NCI-H2171 (cell line): ENCODE results near the gene FRAS1.
"Not testable (repeated sequence)": the region's sequence is repeated elsewhere in the genome, so short reads cannot be mapped to it uniquely, and the experiment has no call there.

Experiments used
- DNase-seq: peaks from one replicate; lab custom pipeline; 2025; lab: John Stamatoyannopoulos, UW

The FRAS1 gene

DNA sequence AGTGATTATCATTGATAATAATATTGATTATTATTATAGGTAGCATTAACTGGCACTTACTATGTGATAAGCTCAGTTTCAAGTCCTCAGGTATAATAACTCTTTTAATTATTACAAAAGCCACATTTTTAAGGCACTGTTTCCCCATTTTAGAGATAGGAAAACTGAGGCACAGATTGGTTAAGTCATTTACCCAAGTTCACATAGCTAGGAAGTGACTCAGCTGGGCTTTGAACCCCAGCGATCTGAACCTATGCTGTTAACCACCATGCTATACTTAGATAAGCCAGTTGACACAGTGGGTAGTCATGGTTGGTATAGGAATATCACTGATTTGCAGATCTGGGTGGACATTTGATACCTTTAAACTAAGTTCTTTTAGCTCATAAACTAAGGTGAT lies 110.4 kb downstream of the FRAS1 start:
- no peak for DNase-seq

DNA sequence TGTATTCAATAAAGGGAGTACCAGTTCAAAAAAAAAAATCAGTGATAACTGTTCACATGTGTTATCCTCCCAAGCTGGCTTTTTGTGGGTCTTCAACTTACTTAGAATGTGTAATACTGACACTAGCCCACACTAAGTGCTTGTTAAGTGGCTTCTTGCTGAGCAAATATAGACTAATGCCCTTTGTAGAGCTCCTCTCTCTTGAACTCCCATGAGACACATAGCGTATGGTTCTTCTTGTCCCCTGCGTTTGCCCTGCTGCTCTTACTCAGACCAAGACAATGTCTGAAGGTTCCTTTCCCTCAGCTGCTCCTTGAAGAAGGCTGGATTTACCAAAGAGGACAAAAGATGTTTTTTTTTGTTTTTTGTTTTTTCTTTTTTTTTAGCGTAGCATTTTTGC lies 110.9 kb downstream of the FRAS1 start:
- DNase-seq, result no peak

DNA sequence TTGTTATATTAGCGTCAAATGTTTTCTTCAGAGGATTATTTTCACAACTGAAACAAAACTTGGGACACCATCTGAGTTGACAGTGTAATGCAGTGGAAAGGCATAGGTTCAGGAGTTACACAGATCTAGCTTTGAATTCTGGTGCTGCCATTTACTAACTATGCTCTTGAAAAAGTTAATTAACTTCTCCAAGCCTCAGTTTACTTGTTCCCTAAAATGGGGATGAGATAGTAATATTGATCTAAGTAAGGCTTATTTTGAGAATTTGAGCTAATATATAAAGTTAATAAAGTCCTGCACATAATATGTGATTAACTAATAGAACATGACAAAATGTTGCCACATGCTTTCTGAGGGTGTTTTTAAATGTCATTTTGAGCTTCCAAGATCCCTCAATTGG lies 112.6 kb downstream of the FRAS1 start:
- no peak for DNase-seq

DNA sequence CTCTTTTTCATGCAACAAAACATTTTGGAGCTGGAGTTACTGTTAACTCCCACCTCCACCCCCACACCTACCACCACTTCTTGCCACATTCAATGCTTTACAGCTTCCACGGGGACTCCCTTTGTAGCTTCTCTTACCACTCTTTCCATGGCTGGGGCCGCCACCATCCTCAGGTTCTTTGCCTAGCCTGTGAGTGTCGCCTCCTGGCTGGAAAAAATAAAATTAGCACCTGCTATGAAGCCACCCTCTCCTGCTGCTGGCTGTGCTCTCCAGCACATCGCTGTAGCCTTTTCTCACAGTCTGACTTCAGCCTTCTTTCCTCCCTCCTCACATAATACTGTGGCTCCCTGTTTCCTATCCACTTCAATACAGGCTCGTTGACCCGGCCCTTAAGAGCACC lies 114.4 kb downstream of the FRAS1 start:
- DNase-seq, result no peak

DNA sequence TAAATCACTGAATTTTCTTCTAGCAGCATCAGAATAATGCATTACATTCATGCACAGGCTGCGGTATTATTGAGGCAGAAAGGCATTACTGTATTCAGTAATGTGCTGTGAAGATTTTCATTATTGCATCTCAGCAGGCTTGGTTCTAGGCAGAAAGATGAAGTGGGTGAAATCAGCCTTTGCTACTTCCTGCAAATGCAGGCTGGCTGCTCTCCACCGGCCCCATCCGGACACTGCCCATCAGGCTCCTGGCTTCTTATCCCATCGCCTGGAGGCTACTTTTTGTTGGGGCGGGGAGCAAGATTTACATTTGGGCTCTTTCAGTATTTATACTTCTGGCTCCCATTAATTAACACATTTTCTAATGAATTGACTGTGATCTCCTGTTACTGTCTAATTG lies 117.8 kb downstream of the FRAS1 start:
- DNase-seq, result no peak

DNA sequence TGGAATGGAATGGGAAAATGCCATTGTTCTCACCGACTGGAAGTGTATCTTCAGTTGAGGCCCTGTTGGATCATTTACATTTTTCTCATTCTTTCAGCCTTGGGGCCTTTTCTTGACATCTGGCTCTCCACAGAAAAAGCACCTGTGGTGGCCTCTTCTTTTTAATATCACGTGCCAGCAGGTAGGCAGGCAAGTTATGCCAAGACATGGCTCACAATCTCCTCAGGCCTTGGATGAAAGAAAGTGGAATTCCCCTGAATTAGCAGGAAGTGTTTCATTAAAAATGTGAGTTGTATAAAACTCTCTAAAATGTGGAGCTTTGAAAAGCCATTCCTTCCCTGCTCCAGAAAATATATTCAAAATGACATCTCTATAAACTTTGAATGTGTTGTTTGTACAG lies 122.1 kb downstream of the FRAS1 start:
- no peak for DNase-seq

DNA sequence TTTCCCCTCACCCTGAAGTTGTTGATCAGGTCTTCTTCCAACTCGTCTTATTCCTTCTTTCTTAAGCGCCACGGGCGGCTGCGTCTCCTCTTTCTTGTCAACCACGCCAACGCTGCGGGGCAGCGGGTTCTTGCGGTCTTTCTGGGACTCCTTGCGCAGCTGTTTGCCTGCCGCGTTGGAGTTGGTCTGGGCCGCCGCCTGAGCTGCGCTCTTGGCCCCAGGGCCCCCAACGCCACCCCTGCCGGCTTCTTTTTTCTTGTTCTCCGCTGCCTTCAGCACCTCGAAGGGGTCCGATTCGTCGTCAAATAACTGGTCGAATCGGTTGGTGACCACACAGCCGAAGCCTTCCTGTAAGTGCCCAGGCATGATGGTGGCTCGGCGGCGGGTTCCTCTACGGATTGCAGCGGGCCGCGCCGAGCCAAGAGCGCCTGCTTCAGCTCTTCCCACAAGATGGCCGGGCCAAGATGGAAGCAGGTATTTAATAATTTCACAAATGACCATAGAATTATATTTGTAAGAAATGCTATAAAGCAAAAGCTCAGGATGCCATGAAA lies 124.6 kb downstream of the FRAS1 start:
- DNase-seq, result not testable (repeated sequence)

DNA sequence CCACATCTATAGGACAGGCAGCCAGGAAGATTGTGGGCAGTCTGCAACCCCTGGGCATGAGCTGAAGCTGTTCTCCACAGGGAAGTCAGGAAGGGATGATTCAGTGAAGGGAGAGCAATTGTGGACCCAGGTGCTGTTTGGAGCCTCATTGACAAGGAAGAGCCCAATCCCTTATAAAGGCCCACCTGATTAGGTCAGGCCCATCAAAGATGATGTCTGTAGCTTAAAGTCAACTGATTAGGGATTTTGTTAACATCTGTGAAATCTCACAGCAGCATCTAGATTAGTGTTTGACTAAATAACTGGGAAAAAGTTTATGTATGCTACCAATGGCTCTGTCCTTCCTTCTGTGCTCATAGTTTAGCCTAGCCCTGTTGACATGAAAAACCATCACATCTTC lies 127.5 kb downstream of the FRAS1 start:
- no peak for DNase-seq

DNA sequence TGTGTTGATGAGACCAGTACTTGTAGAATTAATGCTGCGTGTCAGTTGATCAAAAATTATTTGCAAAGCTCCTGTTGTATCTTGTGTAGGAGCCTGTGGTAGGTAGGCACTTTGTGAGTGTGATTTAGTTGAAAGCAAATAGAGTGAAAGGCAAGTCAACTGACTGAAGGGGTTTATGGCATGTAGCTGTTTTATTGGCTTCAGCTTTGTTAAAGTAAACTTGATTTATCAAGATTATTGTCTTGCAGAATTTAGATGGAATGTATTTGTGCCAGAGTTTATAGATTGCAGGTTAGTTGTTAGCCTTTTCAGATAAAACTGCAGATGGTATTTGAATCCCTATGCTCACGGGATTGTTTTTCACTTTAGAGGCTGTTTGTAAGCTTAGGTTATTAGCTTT lies 128.0 kb downstream of the FRAS1 start:
- no peak for DNase-seq

DNA sequence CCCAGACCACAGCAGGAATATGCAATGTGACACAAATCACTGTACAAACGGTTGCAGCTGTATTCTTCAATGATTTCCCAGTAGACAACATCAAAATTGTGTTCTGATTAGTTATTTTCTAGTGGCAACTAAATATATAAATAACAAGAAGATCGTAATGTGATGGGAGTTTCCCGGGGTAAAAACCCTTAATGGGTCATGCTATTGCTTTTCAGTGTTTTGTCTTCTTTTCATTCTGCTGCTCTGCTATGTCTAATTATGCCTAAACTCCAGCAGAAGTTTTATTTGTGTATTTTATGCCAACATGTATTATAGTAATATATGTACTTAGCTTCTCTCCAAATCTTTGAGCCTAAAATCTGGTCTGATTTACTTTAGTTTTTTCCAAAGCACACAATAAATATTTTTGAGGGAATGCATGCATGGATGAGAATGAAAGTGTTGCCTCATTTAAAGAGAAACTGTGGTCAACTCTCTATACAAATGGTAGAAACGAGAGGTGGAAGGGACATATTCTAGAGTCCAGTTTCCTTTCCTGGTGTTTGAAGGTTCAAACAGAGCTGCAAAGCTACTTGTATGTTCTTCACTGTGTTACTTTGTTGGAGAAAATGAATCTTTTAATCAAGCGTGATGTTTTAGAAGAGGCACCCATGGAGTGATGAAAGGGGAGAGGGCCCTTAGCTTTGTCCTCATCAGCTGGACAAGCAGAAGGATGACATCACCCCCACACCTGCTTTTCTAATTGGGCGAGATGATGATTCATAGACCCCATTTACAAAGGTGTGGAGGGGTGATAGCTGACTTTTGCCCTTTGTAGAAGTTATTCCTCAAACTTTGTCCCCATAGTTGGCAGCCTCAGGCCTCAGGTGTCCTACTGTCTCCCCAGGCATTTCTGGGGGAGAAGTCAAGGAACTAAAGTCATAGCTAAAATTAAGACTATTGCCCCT lies 129.7 kb downstream of the FRAS1 start:
- no peak for DNase-seq

DNA sequence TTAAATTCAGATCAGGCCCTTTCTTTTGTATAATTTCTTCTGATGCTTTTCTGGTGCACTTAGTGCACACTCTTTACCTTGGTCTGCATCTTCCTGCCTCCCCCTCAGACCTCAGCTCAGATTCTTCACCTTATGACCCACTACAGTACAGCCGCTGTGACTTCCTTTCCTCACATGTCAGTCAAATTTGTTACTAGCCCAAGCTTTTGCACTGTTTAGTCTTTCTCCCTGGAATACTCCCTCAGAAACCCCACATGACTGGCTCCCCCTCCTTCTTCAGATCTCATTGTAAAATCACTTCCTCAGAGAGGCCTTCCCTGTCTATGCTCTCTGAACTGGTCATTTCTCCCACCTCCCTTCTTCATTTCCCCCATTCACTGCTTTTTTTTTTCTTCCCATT lies 132.9 kb downstream of the FRAS1 start:
- DNase-seq, result no peak

DNA sequence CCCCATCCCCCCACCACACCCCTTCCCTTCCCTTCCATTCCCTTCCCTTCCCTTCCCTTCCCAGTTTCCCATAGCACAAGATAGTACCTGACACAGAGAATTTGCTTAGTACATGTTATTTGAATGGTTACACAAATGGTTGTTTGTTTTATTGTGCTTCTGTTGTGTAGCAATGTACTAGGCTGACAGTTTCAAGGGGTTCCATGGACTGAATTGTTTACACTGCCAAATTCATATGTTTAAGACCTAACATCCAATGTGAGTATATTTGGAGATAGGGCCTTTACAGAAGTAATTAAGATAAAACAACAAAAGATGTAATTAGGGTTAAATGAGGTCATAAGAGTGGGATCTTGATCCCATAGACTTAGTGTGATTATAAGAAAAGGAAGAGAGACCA lies 133.5 kb downstream of the FRAS1 start:
- DNase-seq, result no peak

DNA sequence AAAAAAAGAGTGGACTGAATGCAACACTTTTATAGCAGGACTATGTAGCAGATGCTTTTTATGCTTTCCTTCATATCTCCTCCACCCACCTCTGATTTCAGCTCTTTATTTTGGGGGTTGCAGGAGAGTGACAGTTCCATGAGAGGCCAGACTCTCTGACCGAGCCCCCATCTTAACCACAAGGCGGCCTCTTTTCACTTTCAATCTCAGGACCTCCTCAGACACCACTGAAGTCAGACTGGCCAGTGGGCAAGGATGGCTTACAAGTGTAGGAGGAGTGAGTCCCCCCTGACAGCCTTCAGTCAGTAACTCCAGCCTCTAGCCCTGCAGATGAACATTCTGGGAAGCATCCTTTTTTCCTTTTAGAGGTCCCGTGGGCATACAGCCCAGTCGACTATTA lies 140.8 kb downstream of the FRAS1 start:
- no peak for DNase-seq

DNA sequence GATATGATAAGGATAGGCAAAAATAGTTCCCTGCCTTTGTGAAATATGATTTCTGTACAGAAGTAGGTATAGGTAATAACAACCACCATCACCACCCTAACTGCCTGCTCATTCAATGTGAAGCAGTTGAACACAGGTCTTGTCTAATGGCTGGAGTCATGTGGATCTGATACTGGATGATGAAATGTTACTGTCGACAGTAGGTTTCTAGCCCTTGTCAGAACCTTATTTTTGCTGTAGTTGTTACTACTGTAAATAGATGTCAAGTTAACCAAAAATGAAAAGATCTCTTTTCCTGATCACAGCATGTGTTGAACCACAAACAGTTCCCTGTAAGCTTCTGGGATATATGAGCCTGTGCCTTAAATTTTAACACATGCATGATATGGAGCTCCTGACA lies 142.9 kb downstream of the FRAS1 start:
- no peak for DNase-seq

DNA sequence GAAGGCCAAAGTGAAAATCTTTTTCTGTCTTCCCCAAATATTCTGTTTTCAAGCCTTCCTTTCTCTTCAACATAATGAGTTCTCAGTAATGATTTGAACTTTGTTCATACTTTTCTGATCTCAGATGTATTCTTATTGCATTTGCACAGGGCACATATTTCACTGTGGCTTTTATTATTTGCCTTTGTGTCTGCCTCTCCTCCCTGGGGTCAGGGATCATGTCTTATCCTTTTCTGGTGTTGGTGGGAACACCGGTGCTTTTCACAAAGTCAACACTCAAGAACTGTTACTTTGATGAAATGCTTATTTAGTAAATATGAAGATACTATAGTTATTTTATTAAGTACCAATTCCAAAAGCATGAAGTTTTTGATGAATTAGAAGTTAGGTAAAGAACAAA lies 143.8 kb downstream of the FRAS1 start:
- no peak for DNase-seq

DNA sequence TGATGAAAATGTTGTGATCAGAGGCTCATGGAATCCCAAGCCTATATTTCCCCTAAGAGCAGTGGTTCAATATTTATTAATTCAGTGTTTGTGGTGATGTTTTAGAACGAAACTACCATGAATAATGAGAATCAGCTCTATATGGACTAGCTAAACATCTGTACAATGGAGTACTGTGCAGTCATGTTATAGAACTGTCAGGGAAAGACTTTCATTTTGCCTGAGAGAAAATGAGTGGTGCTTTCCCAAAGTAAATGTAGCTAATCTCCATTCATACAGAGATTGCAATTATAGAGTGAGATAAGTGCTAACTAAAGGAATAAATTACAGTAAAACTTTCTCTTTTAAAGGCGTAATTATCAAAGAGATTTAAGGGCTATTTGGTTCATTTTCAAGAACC lies 147.1 kb downstream of the FRAS1 start:
- DNase-seq, result no peak

DNA sequence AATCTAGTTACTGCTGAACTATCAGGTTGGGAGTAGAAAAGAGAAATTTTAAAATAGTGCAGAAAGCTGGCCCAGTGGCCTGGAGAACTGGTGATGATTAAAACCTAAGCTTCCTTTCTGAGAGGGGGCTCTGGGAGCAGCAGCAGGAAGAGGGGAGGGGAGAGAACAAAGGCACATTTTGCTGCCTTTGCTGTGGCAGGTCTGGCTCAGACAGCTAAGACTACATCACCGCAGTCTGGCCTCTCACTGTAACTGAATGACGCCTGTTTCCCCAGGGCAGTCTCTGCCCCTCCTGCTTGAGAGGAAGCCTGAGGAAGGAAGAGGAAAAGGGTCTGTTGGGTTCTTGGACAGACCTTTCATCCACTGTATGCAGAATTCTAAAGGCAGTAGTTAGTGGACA lies 148.5 kb downstream of the FRAS1 start:
- DNase-seq, result no peak

DNA sequence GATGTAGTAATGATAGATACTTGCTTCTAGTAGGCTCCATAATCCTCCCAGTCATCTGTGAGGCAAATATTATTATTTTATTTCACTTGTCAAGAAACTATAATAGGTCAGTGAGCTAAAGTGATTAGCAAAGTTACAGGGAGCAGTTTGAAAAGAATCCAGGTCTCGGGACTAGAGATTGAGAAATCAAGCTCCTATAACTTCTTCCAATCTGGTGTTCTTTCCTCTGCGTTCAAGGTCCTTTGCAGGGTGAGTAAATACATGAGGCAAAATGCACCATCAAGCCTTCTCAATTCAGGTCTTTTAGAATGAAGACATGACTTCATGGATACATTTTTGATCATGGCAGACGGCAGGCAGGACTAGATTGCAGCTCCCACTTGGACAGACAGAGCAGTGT lies 150.4 kb downstream of the FRAS1 start:
- no peak for DNase-seq

DNA sequence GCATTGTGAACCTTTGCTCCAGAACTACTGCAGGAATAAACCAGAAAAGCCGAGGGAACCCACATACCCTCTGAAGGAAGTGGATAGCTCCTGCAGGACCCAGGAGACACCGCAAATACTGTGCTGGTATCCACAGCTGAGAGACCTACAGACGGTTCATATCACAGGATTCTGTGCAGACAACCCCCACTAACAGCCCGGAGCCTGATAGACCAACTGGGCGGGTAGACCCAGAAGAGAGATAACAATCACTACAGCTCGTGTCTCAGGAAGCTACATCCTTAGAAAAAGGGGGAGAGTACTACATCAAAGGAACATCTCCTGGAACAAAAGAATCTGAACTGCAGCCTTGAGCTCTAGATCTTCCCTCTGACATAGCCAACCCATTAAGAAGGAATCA lies 150.8 kb downstream of the FRAS1 start:
- no peak for DNase-seq

DNA sequence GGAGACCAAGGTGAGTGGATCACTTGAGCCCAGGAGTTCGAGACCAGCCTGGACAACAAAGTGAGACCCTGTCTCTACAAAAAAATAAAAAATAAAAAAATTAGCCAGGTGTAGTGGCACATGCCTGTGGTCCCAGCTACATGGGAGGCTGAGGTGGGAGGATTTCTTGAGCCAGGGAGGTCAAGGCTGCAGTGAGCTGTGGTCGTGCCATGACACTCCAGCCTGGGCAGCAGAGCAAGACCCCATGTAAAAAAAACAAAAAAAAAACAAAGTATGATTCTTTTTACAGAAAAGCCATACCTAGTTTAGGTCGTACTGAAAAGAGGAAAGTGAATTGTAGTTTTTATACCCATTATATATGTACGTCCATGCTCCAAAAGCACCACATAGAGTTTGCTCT lies 151.8 kb downstream of the FRAS1 start:
- DNase-seq, result not testable (repeated sequence)

DNA sequence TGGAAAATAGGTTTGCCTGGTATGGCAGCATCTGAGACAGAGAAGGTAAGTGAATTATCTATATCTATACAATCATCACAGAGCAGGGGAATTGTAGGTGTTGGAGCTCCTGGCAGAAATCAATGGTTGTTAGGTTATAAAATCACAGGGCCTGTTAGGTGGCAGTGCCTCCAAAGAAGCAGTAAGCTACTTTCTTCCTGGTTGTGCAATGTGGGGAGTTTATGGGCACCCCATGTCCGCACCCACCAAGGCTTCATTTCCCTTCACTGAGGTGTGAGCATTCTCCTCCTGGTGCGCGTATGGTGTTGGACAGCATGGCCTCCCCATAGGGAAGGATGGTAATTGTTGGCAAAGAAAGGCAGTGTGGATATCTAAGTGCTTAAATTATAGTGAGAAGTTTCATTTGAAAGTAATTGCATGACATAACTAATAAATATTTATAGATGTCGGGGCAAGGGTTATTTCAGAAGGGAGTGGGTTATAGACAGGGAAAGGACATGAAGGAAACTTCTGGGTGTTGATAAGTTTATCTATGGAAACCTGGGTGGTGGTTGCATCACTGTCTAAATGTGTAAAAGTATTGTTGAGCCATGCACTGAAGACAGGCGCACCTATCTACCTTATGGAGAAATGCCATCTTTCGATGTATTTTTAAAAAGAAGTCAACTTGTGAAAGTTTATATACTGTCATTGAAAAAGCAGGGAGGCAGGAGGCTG lies 153.7 kb downstream of the FRAS1 start:
- no peak for DNase-seq

DNA sequence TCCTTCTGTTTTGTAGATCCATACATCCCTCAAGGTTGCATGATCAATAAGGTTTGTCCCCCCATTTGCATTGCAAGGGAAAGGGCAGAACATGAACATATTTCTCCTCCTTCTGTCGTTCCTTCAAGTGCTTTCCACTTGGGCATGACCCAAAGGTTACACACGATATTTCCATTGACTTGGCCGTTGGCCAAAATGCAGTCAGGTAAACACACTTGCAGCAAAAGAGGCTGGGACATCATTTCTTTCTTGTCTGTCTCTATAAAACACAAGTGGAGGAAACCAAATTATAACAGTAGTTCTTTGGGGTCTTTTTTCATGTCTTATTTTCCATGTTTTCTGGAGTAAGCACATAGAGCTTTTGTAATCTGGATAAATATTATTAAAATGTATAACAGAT lies 156.1 kb downstream of the FRAS1 start:
- peak; percentile 16 for DNase-seq

DNA sequence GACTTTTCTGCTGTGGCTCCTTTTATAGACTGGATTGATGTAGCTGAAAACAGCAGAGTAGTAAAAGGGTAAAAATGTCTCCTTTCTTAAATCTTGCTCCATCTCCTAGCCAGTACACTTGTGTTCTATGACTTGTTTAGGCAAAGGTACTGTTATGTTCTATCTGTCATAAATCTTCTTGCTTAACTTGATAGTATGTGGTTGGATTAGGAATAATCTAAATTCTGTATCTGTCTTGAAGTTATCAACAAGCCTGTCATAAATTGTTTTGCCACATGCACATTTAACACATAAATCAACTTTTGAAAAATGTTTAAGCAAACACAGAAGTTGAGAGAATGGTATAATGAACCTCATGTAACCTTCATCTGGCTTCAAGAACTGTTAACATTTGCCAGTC lies 157.0 kb downstream of the FRAS1 start:
- no peak for DNase-seq
